Prostate gland (tissue), 2 donors: Measurements from ENCODE around the gene ZNF777. TPM values are rescaled to one million over a fixed set of nuclear protein-coding genes. Genes with fewer than 3 reads are reported as not detected.
"Not testable (repeated sequence)": the region's sequence is repeated elsewhere in the genome, so short reads cannot be mapped to it uniquely, and the experiment has no call there.

Experiments used
- DNase-seq: peaks from one replicate; pipeline ENCODE4 v3.0.0-alpha.2; 2019; ENCODE audit warnings: low spot score
- H3K27ac ChIP-seq, 2 donors: fragments of 200-600 bp; sonication (generic); 2 replicates each; pipeline ENCODE4 v1.5.1; 2017 to 2019
- H3K27me3 ChIP-seq: fragments of 200-600 bp; sonication (generic); replicated peaks from 2 replicates; pipeline ENCODE4 v1.5.1; 2019; ENCODE audit not compliant: insufficient read depth
- H3K36me3 ChIP-seq, 2 donors: fragments of 200-600 bp; sonication (generic); 1 replicate in 1 of 2; 2 replicates in 1 of 2; pipeline versions ENCODE4 v1.5.1 to v1.8.1; 2017 to 2019
- H3K4me1 ChIP-seq: fragments of 200-600 bp; sonication (generic); replicated peaks from 2 replicates; pipeline ENCODE4 v1.5.1; 2019
- H3K4me3 ChIP-seq, 2 donors: fragments of 200-600 bp; sonication (generic); 2 replicates each; pipeline ENCODE4 v1.5.1; 2017 to 2019
- H3K9me3 ChIP-seq: fragments of 200-600 bp; sonication (generic); 2 replicates; pipeline ENCODE4 v1.5.1; 2017
- POLR2A ChIP-seq: fragments of 450-650 bp; IDR thresholded peaks from one replicate; pipeline ENCODE4 v1.6.1; 2016; ENCODE audit warnings: antibody characterized with exemption, mild to moderate bottlenecking
- POLR2AphosphoS5 ChIP-seq: sonication (generic); formaldehyde crosslinking; IDR thresholded peaks from one replicate; pipeline ENCODE4 v1.6.1; 2017; ENCODE audit warnings: antibody characterized with exemption
- WGBS: methylation state at CpG from one replicate; pipeline ENCODE4 v1.1.5; 2018; 5-methylcytosine and 5-hydroxymethylcytosine counted together
- intact Hi-C: fragments of 100-400 bp; cut with DNase I; formaldehyde crosslinking; loops from one replicate; pipeline ENCODE4 v1.14.2; 2022
- total RNA-seq, 2 donors: library from RNA; depleted of rRNA; stranded (reverse); fragments of >200 nt; gene quantifications; one replicate each; pipeline ENCODE4 v1.1.0, GENCODE V29; 2016
- TF ChIP-seq, protein P1 (sequence below), 4 experiments: fragments of 200-600 bp in 2 of 4; fragments of 450-650 bp in 2 of 4; sonication (generic) in 2 of 4; IDR thresholded peaks; 1 replicate in 3 of 4; 2 replicates in 1 of 4; pipeline ENCODE4 v1.5.1; 2016 to 2019; ENCODE audit warnings: antibody characterized with exemption in 4 of 4, mild to moderate bottlenecking in 2 of 4, moderate library complexity in 2 of 4

The ZNF777 gene
- total RNA-seq, 2 donors from 2014 or later = 19.5 to 26.2 TPM

DNA sequence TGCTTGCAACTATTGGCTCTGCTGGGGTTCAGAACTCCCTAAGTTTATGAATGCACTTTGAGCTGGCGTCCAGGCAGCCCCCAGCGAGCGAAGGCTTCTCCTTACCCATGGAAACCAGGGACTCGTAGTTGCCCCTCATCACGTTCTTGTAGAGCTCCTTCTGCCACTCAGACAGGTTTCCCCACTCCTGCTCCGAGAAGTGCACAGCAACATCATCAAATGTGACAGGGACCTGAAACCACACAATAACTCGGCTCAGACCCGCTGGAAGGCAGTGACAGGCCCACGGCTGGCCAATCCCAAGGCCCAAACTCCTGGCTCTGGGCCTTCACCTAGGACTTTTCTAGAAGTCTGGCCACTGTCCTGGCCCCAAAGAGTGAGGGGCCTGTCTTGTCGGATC lies 6.9 kb downstream of the ZNF777 start:
- TF ChIP-seq, protein P1, sequence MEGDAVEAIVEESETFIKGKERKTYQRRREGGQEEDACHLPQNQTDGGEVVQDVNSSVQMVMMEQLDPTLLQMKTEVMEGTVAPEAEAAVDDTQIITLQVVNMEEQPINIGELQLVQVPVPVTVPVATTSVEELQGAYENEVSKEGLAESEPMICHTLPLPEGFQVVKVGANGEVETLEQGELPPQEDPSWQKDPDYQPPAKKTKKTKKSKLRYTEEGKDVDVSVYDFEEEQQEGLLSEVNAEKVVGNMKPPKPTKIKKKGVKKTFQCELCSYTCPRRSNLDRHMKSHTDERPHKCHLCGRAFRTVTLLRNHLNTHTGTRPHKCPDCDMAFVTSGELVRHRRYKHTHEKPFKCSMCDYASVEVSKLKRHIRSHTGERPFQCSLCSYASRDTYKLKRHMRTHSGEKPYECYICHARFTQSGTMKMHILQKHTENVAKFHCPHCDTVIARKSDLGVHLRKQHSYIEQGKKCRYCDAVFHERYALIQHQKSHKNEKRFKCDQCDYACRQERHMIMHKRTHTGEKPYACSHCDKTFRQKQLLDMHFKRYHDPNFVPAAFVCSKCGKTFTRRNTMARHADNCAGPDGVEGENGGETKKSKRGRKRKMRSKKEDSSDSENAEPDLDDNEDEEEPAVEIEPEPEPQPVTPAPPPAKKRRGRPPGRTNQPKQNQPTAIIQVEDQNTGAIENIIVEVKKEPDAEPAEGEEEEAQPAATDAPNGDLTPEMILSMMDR (IDR thresholded peaks at IDR 0.05) = no peak
- TF ChIP-seq POLR2A = no peak
- no peak for TF ChIP-seq POLR2AphosphoS5
- DNase-seq = no peak
- no peak overlapping the region for H3K27ac ChIP-seq

DNA sequence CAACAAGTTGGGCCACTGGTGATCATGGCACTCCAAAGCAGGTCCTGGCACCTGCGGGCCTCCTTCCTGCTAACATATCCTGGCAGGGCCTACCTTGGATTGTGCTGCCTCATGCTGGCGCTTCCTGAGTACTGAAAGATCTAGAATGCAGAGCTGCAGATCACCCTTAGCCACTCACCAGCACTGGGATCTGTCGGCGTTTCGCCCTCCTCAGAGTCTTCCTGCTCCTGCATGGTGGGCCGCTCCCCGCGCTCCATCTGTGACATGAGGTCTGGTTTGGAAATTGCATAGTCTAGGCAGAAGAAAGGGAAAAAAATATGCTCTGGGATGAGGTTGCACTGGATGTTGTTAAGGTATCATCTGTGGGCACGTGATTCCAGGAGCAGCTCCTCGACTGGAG lies 10.0 kb downstream of the ZNF777 start:
- peaks cover 12 to 39% of the 10 kb centered on the region in 2 donors for H3K36me3 ChIP-seq
- DNase-seq = no peak
- intact Hi-C loops = no loop called here

More for the DNA sequence above, 6.9 kb downstream of the ZNF777 start:
- no peaks in the 10 kb centered on the region for H3K27me3 ChIP-seq
- intact Hi-C loops = no loop called here
- peaks cover 9% of the 10 kb centered on the region for H3K4me1 ChIP-seq
- no peak overlapping the region for H3K4me3 ChIP-seq
- 92% methylated on average over 10 of the region's 10 CpGs for WGBS
- H3K9me3 ChIP-seq = no peaks in the 10 kb centered on the region
- H3K36me3 ChIP-seq = peaks cover 12 to 27% of the 10 kb centered on the region in 2 donors

DNA sequence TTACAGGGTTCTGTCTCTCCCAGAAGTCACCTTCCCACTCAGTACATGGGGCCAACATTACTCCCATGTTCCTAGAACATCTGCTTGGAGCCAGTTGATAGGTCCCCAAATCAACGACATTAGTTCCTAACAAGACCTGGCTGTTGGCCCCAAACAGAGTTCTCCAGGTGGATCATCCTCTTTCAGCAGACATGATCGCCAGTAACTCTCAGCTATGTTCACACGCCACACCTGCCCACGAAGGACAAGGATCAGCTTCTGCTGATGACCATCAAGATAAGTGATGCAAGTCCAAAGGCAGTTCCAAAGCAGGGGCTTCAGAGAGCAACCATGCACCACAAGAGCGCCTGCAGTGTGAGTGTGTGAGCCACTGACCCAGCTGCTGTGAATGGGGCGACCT lies 11.0 kb downstream of the ZNF777 start:
- Histone ChIP-seq H3K27ac (no peak overlapping the region), H3K4me1 (no peaks in the 10 kb centered on the region), H3K9me3 (no peaks in the 10 kb centered on the region), H3K4me3 (no peak overlapping the region), H3K36me3 (peaks cover 3 to 30% of the 10 kb centered on the region in 2 donors), H3K27me3 (no peaks in the 10 kb centered on the region)
- intact Hi-C loops = no loop called here
- DNase-seq = no peak
- WGBS = 92% methylated on average over 6 of the region's 6 CpGs
- TF ChIP-seq, protein P1 (IDR thresholded peaks at IDR 0.05) = no peak
- TF ChIP-seq POLR2A (no peak), POLR2AphosphoS5 (no peak)

More for the DNA sequence above, 10.0 kb downstream of the ZNF777 start:
- TF ChIP-seq, protein P1 (IDR thresholded peaks at IDR 0.05) = no peak
- TF ChIP-seq POLR2AphosphoS5 (no peak), POLR2A (no peak)
- WGBS = 96% methylated on average over 10 of the region's 10 CpGs
- Histone ChIP-seq H3K4me3 (no peak overlapping the region), H3K9me3 (no peaks in the 10 kb centered on the region), H3K4me1 (no peaks in the 10 kb centered on the region), H3K27ac (no peak overlapping the region), H3K27me3 (no peaks in the 10 kb centered on the region)

DNA sequence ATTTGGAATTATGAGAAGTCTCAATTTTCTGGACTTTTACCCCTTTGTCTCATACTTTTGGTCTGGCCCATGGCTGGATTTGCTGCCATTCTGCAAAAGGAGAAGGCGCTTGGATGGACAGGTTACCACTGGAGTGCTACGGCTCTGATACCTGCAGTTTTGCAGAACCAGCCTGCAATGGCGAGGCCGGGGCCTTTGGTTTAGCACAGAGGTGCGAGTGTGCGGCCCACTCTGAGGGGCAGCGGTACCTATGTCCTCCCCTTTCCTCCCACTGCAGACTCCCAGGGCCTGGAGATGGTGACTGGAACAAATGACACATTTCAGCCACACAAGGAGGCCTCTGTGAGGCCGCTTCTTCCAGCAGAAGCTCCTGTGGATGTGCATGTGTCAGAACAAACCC lies 11.9 kb downstream of the ZNF777 start:
- H3K4me3 ChIP-seq = no peak overlapping the region
- DNase-seq = no peak
- no peaks in the 10 kb centered on the region for H3K9me3 ChIP-seq
- no peaks in the 10 kb centered on the region for H3K27me3 ChIP-seq
- intact Hi-C loops = no loop called here
- TF ChIP-seq POLR2A = no peak
- H3K27ac ChIP-seq = no peak overlapping the region
- H3K4me1 ChIP-seq = no peaks in the 10 kb centered on the region
- 91% methylated on average over 8 of the region's 8 CpGs for WGBS
- peaks cover 3 to 30% of the 10 kb centered on the region in 2 donors for H3K36me3 ChIP-seq

DNA sequence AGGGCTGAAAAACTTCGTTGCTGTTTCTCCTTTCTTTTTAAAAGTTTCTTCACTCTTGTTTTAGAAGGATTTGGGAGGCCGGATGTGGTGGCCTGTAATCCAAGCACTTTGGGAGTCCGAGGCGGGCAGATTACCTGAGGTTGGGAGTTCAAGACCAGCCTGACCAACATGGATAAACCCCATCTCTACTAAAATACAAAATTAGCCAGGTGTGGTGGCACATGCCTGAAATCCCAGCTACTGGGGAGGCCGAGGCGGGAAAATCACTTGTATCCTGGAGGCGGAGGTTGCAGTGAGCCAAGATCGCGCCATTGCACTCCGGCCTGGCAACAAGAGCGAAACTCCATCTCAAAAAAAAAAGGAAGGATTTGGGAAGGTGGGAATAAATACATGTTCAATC lies 14.8 kb downstream of the ZNF777 start:
- H3K9me3 ChIP-seq, H3K4me3 ChIP-seq, H3K4me1 ChIP-seq, intact Hi-C loops, DNase-seq, H3K27me3 ChIP-seq, H3K27ac ChIP-seq: not testable (repeated sequence)
- peaks cover 3 to 29% of the 10 kb centered on the region in 2 donors for H3K36me3 ChIP-seq
- 97% methylated on average over 11 of the region's 11 CpGs for WGBS

DNA sequence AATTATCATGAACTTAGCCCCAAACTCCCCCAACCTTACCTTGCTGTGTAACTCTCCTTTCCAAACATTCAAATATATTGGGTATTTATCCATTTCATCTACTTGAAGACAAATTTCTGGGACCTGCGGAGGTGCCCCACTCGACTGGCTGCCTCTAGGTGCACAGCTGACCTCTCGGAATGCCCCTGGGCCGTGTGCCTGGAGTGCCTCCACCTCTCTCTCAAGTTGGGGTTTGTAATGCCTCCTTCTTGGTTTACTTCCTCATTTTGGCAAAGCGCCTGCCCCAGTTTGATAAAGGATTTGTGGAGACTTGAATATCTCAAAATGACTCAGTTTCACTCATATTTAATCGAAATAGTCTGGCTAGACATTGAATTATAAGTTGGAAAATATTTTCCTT lies 16.6 kb downstream of the ZNF777 start:
- Histone ChIP-seq H3K36me3 (peaks cover 0 to 14% of the 10 kb centered on the region in 2 donors), H3K4me1 (no peaks in the 10 kb centered on the region), H3K4me3 (no peak overlapping the region), H3K27me3 (no peaks in the 10 kb centered on the region), H3K27ac (no peak overlapping the region), H3K9me3 (no peaks in the 10 kb centered on the region)
- no peak for DNase-seq
- intact Hi-C loops = no loop called here
- 92% methylated on average over 6 of the region's 6 CpGs for WGBS
- TF ChIP-seq, protein P1 (IDR thresholded peaks at IDR 0.05) = no peak
- TF ChIP-seq POLR2A (no peak), POLR2AphosphoS5 (no peak)
